GM06990 (cell line): ENCODE results near the gene LHFPL6.

Experiments used
- DNase-seq: peaks from one replicate; pipeline ENCODE4 v3.0.0-alpha.2; 2011; ENCODE audit not compliant: insufficient read length; ENCODE audit errors: extremely low read depth
- H3K27me3 ChIP-seq: replicated peaks from 2 replicates; pipeline ENCODE4 v1.6.0; 2011; ENCODE audit warnings: low read length; ENCODE audit not compliant: control insufficient read depth, insufficient read depth
- H3K36me3 ChIP-seq: 2 replicates; pipeline ENCODE4 v1.5.1; 2011; ENCODE audit warnings: low read length; ENCODE audit not compliant: control insufficient read depth, insufficient read depth
- H3K4me3 ChIP-seq: replicated peaks from 2 replicates; pipeline ENCODE4 v1.5.1; 2011; ENCODE audit warnings: low read depth, mild to moderate bottlenecking, control low read depth, low read length
- CTCF ChIP-seq: IDR thresholded peaks from 2 replicates; pipeline ENCODE4 v1.5.1; 2011; ENCODE audit warnings: low read length, control low read depth, mild to moderate bottlenecking, inconsistent platforms; ENCODE audit not compliant: insufficient read depth, poor library complexity, severe bottlenecking

The LHFPL6 gene

DNA sequence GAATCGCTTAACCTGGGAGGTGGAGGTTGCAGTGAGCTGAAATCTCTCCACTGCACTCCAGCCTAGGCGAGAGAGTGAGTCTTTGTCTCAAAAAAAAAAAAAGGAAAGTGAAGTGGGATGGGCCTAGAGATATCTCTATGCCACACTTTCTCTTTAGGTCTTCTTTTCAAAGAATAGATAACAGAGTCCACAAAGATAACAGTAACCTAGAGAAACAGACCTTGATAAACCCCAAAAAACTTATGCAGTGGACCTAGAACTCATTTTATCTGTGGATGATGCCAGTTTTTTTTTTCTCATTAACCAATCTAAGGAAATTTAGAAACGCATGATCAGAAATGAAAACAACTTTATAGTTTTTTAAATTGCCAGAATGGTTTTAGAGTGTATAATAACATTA, 227.4 kb downstream of the LHFPL6 start:
- TF ChIP-seq CTCF = no peak
- Histone ChIP-seq H3K4me3 (no peak overlapping the region), H3K36me3 (no peaks in the 10 kb centered on the region), H3K27me3 (no peaks in the 10 kb centered on the region; the same call in 1 of the 2 replicates)
- DNase-seq = no peak

GRCh38 chr13:39374741-39375189, 228.2 kb downstream of the LHFPL6 start:
- Histone ChIP-seq H3K4me3 (no peak overlapping the region), H3K36me3 (no peaks in the 10 kb centered on the region)

DNA sequence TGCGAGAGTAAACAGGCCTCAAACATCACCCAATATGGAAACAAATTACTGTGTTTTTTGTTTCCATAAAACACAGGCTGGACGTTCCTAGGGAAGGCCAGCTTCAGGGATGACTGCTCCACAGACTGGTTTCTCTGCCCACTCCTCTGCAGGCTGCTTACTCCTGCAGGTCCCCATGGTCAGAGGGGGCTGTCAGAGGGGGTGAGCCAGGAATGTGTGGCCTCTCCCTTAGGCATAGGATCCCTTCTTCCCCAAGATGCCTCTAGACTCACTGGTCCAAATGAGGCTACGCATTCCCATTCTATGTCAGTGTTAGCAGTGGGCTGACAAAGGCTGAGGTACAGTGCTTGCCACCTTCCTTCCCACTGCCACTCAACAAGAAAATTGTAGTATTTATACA, 229.8 kb downstream of the LHFPL6 start:
- no peak for TF ChIP-seq CTCF
- H3K36me3 ChIP-seq = no peaks in the 10 kb centered on the region
- no peak for DNase-seq
- H3K4me3 ChIP-seq = no peak overlapping the region
- no peaks in the 10 kb centered on the region; the same call in 1 of the 2 replicates for H3K27me3 ChIP-seq

More at GRCh38 chr13:39374741-39375189, 228.2 kb downstream of the LHFPL6 start:
- TF ChIP-seq CTCF = no peak
- no peak for DNase-seq
- no peaks in the 10 kb centered on the region; the same call in 1 of the 2 replicates for H3K27me3 ChIP-seq

GRCh38 chr13:39371706-39372105, 231.3 kb downstream of the LHFPL6 start:
- Histone ChIP-seq H3K4me3 (no peak overlapping the region), H3K27me3 (no peaks in the 10 kb centered on the region; the same call in 1 of the 2 replicates), H3K36me3 (no peaks in the 10 kb centered on the region)
- DNase-seq = no peak
- no peak for TF ChIP-seq CTCF

DNA sequence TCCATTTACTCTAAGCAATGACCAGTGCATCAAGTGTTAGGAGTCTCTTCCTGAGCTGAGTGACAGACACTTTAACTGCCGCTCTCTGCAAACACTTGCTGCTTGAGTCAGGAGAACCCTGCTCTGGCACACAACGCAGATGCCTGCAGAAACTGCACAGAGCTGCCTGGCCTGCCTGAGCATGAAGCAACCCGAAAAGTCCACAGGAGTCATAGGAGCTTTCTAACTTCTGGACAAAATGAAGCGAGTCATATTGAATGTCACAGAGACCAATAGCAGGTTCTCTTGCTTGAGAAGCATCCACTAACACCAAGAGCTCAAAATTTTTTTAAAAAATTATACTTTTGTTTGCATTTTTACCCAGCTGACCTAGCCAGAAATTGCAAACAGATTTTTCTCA, 232.4 kb downstream of the LHFPL6 start:
- H3K27me3 ChIP-seq = no peaks in the 10 kb centered on the region; the same call in 1 of the 2 replicates
- H3K36me3 ChIP-seq = no peaks in the 10 kb centered on the region
- TF ChIP-seq CTCF = no peak
- no peak for DNase-seq
- no peak overlapping the region for H3K4me3 ChIP-seq

DNA sequence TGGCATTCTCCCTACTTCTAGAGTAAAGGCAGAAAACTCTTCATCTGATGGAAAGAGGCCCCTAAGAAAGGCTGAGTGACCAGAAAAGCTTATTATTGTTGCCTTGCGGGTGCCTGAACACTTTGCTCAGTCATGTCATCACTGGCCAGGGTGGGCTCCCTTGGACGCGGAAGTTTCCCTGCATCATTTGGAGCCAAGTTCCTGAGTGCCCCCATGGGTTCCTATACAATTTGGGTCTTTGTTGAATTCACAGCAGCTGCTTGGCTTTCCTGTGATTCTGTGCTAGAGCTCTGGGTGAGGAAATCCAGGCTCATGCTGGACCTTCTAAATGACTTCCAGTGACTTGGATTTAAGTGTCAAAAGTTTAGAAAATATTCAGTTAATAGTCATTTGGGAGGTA, 232.9 kb downstream of the LHFPL6 start:
- H3K27me3 ChIP-seq = peaks cover 2% of the 10 kb centered on the region; the same call in 1 of the 2 replicates
- DNase-seq = no peak
- no peak for TF ChIP-seq CTCF
- no peaks in the 10 kb centered on the region for H3K36me3 ChIP-seq
- no peak overlapping the region for H3K4me3 ChIP-seq
